ENCODE measurements around the gene WDR64. TPM values are rescaled to one million over a fixed set of nuclear protein-coding genes. Genes with fewer than 3 reads are reported as not detected.

Gene WDR64
- total and polyA plus RNA-seq, 8 donors, result not detected

GRCh38 chr1:241828463-241829021 is 176.5 kb downstream of the WDR64 start:
- no peak overlapping the region for H3K4me3 ChIP-seq
- intact Hi-C loops (cut with DNase I), result no loop called here
- H3K9me3 ChIP-seq, result no peaks in the 10 kb centered on the region
- DNase-seq, result no peak
- H3K36me3 ChIP-seq, result no peaks in the 10 kb centered on the region
- FAIRE-seq, result no peak
- TF ChIP-seq CTCF (IDR thresholded peaks at IDR 0.05), result no peak
- no peak overlapping the region for H3K27ac ChIP-seq
- WGBS, 2 donors, result 80 to 83% methylated on average over 3 of the region's 3 CpGs
- ATAC-seq, result no peak
- H3K4me1 ChIP-seq, result no peaks in the 10 kb centered on the region
- H3K27me3 ChIP-seq, result no peaks in the 10 kb centered on the region

- no peak for TF ChIP-seq CTCF (IDR thresholded peaks at IDR 0.05)
- no peaks in the 10 kb centered on the region for H3K36me3 ChIP-seq
- intact Hi-C loops (cut with DNase I), result no loop called here
- ATAC-seq, result no peak
- H3K9me3 ChIP-seq, result no peaks in the 10 kb centered on the region
- DNase-seq, result no peak
- no peaks in the 10 kb centered on the region for H3K27me3 ChIP-seq
- H3K4me3 ChIP-seq, result no peak overlapping the region
- no peaks in the 10 kb centered on the region for H3K4me1 ChIP-seq
- H3K27ac ChIP-seq, result no peak overlapping the region
- peak; percentile 63 for FAIRE-seq
Measured at GRCh38 chr1:241829468-241829867, 177.4 kb downstream of the WDR64 start.

- Histone ChIP-seq H3K4me3 (no peak overlapping the region), H3K27ac (no peak overlapping the region), H3K9me3 (no peaks in the 10 kb centered on the region), H3K36me3 (no peaks in the 10 kb centered on the region), H3K4me1 (no peaks in the 10 kb centered on the region), H3K27me3 (no peaks in the 10 kb centered on the region)
- intact Hi-C loops (cut with DNase I), result no loop called here
- WGBS, 2 donors, result 0 to 5% methylated on average over 1 of the region's 1 CpG
- DNase-seq (no peak), FAIRE-seq (peak; percentile 51), ATAC-seq (peak in 3 of 4 donors; percentile 44 to 61 (median 53))
- TF ChIP-seq CTCF (IDR thresholded peaks at IDR 0.05), result peak in 2 of 4 donors; percentile 27 to 45
Measured at GRCh38 chr1:241834733-241835377, 182.8 kb downstream of the WDR64 start.

GRCh38 chr1:241836941-241837340 is 184.9 kb downstream of the WDR64 start:
- no peak overlapping the region for H3K27ac ChIP-seq
- H3K9me3 ChIP-seq, result no peaks in the 10 kb centered on the region
- H3K4me1 ChIP-seq, result no peaks in the 10 kb centered on the region
- H3K36me3 ChIP-seq, result no peaks in the 10 kb centered on the region
- no peak for FAIRE-seq
- no peak for TF ChIP-seq CTCF (IDR thresholded peaks at IDR 0.05)
- no peak overlapping the region for H3K4me3 ChIP-seq
- no peak for ATAC-seq
- 69 to 93% methylated on average over 2 of the region's 2 CpGs for WGBS, 2 donors
- DNase-seq, result no peak
- no peaks in the 10 kb centered on the region for H3K27me3 ChIP-seq
- intact Hi-C loops (cut with DNase I), result no loop called here

- no peak for TF ChIP-seq CTCF (IDR thresholded peaks at IDR 0.05)
- intact Hi-C loops (cut with DNase I), result no loop called here
- no peak for ATAC-seq
- DNase-seq, result no peak
- no peaks in the 10 kb centered on the region for H3K36me3 ChIP-seq
- no peak overlapping the region for H3K27ac ChIP-seq
- no peaks in the 10 kb centered on the region for H3K27me3 ChIP-seq
- no peak overlapping the region for H3K4me3 ChIP-seq
- H3K4me1 ChIP-seq, result no peaks in the 10 kb centered on the region
- 73 to 76% methylated on average over 5 of the region's 5 CpGs for WGBS, 2 donors
- FAIRE-seq, result no peak
- H3K9me3 ChIP-seq, result no peaks in the 10 kb centered on the region
Measured at GRCh38 chr1:241837416-241837815, 185.3 kb downstream of the WDR64 start.

Data from pancreas (tissue), 10 donors.